Kidney capillary endothelial cell (primary cell): Measurements from ENCODE around the gene CENPF.
"Not testable (repeated sequence)": the region's sequence is repeated elsewhere in the genome, so short reads cannot be mapped to it uniquely, and the experiment has no call there.

Experiments
- DNase-seq: peaks from one replicate; pipeline ENCODE4 v3.0.0-alpha.2; 2018; ENCODE audit warnings: low spot score

CENPF gene

GRCh38 chr1:214658785-214659184, 55.8 kb downstream of the CENPF start:
- peak; percentile 21 for DNase-seq

- no peak for DNase-seq
Observed at GRCh38 chr1:214660190-214660589, 57.2 kb downstream of the CENPF start.

- DNase-seq: no peak
Observed at GRCh38 chr1:214660900-214661299, 57.9 kb downstream of the CENPF start.

GRCh38 chr1:214662223-214662785, 59.3 kb downstream of the CENPF start:
- DNase-seq: no peak

DNA sequence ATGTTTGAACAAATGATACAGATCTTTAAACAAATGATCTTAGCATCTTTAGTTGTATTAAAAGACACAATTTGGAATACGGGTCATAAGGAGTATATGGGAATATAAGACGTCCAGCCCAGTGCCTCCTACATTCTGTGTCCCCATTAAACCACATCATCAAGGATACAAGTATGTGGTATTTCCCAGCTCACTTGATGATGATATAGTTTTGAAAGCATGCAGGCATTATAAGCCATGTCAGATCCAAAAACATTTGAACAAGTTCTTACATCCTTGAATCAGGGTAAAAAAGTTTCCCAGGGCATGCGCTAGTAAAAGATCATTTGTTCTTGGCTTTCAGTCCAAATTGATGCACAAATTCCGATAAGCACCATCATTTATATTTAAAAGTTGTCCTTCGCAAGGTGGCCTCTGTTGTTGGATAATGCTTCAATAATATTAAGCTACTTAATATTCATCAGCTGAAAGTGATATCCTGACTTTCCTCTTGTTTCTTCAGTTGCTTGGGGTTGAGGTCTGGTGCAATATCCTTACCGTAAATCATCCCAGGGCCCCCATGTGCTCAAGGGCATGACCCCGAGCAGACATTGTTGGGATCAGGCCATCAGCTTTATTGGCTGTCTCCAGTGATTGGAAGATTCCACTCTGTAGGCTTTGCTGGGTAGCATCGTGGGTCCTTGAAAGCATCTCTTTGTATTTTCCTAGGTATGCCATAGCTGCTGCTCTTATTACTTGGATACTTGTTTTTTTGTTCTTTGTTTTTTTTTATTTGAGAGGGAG, 61.8 kb downstream of the CENPF start:
- DNase-seq: no peak

- DNase-seq: no peak
Observed at GRCh38 chr1:214665606-214666110, 62.7 kb downstream of the CENPF start.

GRCh38 chr1:214666674-214667073, 63.7 kb downstream of the CENPF start:
- no peak for DNase-seq

- no peak for DNase-seq
Observed at GRCh38 chr1:214670098-214670497, 67.1 kb downstream of the CENPF start.

DNA sequence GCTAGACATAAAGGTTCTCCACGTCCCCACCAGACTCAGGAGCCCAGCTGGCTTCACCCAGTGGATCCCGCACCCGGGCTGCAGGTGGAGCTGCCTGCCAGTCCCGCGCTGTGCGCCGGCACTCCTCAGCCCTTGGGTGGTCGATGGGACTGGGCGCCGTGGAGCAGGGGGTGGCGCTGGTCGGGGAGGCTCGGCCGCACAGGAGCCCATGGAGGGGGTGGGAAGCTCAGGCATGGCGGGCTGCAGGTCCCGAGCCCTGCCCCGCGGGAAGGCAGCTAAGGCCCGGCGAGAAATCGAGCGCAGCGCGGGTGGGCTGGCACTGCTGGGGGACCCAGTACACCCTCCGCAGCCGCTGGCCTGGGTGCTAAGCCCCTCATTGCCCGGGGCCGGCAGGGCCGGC, 70.0 kb downstream of the CENPF start:
- not testable (repeated sequence) for DNase-seq

DNA sequence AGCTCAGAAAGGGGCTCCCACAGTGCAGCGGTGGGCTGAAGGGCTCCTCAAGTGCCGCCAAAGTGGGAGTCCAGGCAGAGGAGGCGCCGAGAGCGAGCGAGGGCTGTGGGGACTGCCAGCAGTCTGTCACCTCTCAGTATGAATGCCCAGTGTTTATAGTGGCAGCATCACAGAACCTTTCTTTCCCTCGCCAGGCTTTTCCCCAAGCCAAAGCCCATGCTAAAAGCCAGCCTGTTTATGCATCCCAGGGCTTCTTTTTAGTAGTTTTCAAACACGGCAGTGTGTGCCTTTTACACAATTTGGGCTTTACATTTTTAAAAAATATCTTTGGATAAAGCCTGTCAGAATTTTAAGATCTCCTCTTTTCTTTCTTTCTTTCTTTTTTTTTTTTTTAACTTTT, 70.6 kb downstream of the CENPF start:
- DNase-seq: no peak

GRCh38 chr1:214675524-214675923, 72.5 kb downstream of the CENPF start:
- DNase-seq: not testable (repeated sequence)

GRCh38 chr1:214676747-214677146, 73.8 kb downstream of the CENPF start:
- no peak for DNase-seq

GRCh38 chr1:214677945-214678344, 75.0 kb downstream of the CENPF start:
- DNase-seq: no peak

GRCh38 chr1:214678386-214678785, 75.4 kb downstream of the CENPF start:
- DNase-seq: no peak

DNA sequence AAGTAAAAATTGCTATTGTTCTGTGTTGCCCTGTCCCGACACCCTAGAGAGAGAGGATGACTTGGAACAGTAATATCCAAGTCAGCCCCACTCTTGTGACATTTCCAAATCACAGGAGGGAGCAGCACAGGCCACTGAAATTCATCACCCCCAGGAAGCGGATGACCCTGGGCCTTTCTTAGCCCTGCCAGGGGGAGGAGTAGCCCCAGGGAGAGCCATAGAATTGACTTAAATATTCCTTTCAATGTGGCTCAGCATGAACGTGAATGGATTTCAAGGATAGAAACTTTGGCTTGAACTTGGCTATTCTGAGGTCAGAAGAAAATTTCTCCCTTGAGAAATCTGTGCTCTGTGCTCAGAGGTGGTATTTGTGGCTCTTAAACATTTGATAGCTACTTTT, 80.6 kb downstream of the CENPF start:
- DNase-seq: no peak

DNA sequence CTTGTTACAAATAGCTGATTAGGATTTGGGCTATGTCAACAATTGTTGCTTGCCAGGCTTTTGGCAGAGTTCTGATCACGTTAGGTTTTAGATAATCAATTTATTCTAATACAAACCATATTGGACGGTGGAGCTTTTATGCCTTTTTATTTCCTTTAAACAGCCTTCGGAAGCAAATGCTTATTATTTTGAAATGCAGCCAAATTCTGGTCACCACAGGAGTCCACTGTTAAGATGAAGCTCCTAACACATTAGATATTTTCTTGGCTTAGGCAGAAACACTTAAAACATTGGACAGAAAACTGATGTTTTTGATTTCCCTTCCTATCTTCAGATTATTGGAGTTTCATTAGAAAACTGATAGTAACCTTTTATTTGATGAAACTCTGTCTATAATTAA, 82.9 kb downstream of the CENPF start:
- DNase-seq: no peak

DNA sequence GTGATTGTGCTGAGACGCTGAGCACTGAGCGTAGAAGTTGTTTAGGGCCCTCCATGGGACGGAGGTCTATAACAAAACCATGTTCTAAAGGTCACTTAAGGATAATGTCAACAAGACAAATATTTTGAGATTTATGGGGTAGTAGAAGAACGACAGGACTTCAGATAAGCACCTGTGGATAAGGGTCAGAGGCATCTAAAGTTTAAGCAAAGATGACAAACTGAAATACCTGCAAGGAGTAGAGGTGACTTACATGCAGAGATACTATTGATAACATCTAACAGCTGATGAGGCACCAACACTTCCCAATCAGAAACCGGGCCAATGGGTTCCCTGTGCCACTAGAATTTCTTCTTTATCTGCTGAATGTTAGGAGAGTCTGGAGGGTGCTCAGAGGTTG, 83.5 kb downstream of the CENPF start:
- DNase-seq: no peak

DNA sequence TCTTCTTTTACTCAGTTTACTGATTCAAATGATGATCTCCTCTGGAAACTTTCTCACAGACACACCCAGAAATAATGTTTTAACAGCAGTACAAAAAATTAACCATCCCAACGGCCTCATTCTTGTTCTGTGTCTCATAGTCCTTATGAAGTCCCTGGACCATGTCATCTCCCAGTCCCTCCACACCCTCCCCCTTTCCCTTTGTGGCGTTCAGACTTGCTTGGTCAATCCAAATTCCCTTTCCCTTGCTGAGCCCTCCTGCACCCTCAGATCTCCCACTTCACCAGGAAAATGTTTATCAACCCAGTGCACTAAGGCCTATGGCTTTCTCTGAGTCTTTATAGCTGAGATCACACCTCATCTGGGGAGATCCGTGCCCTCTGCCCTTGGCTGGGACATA, 85.9 kb downstream of the CENPF start:
- DNase-seq: no peak

- no peak for DNase-seq
Observed at GRCh38 chr1:214694769-214695168, 91.8 kb downstream of the CENPF start.

DNA sequence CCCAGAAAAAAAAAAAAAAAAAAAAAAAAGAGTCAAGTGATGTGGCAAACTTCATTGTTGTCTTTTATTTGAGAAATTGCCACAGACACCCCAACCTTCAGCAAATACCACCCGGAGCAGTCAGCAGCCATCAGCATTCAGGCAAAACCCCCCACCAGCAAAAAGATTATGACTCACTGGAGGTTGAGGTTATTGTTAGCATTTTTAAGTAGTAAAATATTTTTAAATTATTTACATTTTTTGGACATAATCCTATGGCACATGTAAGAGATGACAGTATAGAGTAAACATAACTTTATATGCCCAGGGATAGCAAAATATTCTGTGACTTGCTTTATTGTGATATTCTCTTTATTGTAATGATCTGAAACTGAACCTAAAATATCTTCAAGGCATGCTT, 95.6 kb downstream of the CENPF start:
- no peak for DNase-seq

DNA sequence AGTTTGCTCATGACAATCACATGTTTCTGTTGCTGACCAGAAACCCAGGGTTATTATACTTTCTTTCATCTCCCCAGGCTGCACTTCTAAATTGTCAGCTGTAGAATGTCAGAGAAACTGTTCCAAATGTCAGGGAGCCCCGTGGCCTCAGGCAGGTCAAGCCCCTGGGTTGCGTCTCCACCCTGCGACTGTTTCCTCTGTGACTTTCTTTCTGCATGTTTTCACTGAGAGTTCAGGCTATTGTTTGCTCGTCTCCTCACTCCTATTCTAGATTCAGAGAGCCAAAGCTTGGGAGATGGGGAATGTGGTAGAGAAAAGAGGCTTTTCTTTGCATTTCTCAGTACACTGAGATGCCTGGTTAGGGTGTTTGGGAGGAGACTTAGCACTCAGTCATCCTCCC, 97.4 kb downstream of the CENPF start:
- DNase-seq: no peak

DNA sequence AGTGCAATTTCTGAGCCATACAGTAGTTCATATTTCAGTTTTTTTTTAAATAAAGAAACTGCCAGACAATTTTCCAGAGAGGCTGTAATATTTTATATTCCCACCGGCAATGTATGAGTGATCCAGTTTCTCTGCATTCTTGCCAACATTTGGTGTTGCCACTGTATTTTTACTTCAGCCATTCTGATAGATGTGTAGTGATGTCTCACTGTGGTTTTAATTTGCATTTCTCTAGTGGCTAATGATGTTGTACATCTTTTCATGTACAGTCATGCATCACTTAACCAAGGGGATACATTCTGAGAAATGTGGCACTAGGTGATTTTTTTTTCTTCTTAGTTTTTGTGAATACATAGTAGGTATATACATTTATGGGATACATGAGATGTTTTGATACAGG, 99.6 kb downstream of the CENPF start:
- DNase-seq: no peak

GRCh38 chr1:214707306-214708087, 104.5 kb downstream of the CENPF start:
- DNase-seq: no peak
